Skeletal muscle cell (primary cell): ENCODE data around the gene IQSEC3.
"Not testable (repeated sequence)": the region's sequence is repeated elsewhere in the genome, so short reads cannot be mapped to it uniquely, and the experiment has no call there.

ENCODE experiments used
- DNase-seq: peaks from one replicate; pipeline ENCODE4 v3.0.0-alpha.2; 2010; ENCODE audit warnings: low read depth
- H3K4me3 ChIP-seq: 2 replicates; pipeline ENCODE4 v1.5.1; 2011; ENCODE audit warnings: low read depth, mild to moderate bottlenecking, control low read depth, low read length, moderate library complexity

The IQSEC3 gene

DNA sequence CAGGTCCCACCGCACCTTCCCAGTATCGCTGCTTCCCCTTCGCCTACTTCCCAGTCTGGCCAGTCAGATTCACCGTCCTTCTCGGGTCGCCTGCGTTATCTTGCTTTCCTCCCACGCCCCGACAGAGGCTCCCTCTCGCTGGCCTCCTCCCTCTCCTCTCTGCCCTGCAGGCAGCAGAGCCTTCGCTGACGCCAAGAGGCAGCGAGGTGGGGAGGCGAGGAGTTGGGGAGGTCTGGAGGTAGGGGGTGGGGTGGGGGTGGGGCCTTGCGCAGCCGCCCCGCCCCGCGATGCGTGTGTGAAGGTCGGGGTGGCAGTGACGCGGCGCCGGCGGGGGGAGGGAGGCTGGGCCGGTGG lies at the start of gene IQSEC3:
Gene IQSEC3, plus strand, starts transcription at position 340 of the 354 bp plus-strand sequence. CDS start 116 bp downstream, outside the sequence.
- peak within 1 kb of the TSS; percentile 22 for H3K4me3 ChIP-seq

DNA sequence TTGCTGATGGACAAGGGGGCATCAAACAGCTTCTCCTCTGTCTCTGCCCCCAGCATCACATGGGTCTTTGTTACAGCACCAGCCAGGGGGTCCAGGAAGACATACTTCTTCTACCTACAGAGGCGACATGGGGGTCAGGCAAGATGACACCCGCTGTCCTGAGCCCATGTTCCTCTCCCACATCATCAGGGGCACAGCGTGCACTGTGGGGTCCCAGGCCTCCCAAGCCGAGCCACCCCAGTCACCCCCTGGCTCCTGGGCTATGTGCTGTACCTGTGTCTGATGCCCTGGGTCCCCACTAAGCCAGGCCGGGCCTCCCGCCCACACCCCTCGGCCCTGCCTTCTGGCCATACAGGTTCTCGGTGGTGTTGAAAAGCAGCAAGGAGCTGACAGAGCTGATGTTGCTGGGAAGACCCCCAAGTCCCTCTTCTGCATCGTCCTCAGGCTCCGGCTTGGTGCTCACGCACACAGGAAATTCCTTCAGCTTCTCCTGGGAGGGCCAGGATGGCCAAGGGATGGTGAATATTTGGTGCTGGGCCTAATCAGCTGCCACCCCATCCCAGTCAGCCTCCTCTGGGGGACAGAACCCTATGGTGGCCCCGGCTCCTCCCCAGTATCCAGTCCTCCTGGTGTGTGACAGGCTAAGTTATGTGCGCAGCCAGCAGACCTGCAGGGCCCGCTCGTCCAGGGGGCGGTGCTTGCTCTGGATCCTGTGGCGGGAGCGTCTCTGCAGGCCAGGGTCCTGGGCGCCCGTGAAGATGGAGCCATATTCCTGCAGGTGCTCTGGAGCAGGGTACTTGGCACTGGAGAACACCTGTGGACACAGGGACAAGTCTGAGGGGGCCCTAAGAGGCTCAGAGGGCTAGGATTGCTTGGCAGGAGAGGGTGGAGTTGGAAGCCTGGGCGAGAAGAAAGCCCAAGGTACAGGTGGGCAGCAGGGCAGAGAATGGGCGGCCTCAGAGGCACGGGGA lies 48.9 kb upstream of the IQSEC3 start:
- H3K4me3 ChIP-seq, result not testable (repeated sequence)

More for the DNA sequence above, at the start of gene IQSEC3:
- DNase-seq, result not testable (repeated sequence)

DNA sequence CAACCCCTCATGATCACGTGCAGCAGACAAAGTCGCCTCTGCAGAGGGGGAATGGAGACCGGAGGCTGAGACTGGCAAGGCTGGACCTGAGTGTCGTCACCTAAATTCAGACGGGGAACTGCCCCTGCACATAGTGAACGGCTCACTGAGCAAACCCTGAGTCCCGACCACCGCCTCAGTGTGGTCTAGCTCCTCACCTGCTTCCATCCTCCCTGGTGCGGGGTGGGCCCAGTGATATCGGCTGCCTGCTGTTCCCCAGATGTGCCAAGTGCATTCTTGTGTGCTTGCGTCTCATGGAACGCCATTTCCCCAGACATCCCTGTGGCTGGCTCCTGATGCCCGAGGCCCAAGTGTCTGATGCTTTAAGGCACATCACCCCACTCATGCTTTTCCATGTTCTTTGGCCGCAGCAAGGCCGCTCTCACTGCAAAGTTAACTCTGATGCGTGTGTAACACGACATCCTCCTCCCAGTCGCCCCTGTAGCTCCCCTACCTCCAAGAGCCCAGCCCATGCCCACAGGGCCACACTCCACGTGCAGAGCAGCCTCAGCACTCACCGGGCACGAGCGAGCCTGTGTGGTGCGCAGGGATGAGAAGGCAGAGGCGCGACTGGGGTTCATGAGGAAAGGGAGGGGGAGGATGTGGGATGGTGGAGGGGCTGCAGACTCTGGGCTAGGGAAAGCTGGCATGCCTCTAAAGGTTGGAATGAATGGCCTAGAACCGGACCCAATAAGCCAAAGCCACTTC lies 47.6 kb upstream of the IQSEC3 start:
- H3K4me3 ChIP-seq, DNase-seq: not testable (repeated sequence)

More for the DNA sequence above, 48.9 kb upstream of the IQSEC3 start:
- DNase-seq, result not testable (repeated sequence)

DNA sequence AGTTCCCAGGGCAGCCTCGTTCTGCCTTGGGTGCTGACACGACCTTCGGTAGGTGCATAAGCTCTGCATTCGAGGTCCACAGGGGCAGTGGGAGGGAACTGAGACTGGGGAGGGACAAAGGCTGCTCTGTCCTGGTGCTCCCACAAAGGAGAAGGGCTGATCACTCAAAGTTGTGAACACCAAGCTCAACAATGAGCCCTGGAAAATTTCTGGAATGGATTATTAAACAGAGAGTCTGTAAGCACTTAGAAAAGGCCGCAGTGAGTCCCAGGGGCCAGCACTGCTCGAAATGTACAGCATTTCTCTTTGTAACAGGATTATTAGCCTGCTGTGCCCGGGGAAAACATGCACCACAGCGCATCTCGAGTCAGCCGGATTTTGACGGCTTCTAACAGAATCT lies 46.7 kb upstream of the IQSEC3 start:
- not testable (repeated sequence) for DNase-seq, H3K4me3 ChIP-seq

DNA sequence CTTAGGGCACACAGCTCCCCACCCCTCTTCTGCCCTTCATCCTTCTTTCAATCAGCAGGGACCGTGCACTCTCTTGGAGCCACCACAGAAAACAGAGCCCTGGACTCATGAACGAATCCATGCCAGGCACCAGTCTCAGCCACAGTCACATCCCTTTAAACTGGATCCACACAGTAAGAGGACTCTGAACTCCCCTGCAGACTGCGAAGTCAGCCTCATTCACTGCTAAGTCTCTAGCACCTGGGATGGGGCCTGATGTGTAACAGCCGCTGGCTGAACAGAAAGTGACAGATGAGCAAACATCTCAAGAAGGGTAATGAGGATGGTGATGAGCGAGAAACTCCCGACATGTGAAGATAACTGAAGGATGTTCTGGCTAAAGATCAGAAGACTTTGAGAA lies 45.8 kb upstream of the IQSEC3 start:
- DNase-seq, result no peak
- no peak overlapping the region for H3K4me3 ChIP-seq

DNA sequence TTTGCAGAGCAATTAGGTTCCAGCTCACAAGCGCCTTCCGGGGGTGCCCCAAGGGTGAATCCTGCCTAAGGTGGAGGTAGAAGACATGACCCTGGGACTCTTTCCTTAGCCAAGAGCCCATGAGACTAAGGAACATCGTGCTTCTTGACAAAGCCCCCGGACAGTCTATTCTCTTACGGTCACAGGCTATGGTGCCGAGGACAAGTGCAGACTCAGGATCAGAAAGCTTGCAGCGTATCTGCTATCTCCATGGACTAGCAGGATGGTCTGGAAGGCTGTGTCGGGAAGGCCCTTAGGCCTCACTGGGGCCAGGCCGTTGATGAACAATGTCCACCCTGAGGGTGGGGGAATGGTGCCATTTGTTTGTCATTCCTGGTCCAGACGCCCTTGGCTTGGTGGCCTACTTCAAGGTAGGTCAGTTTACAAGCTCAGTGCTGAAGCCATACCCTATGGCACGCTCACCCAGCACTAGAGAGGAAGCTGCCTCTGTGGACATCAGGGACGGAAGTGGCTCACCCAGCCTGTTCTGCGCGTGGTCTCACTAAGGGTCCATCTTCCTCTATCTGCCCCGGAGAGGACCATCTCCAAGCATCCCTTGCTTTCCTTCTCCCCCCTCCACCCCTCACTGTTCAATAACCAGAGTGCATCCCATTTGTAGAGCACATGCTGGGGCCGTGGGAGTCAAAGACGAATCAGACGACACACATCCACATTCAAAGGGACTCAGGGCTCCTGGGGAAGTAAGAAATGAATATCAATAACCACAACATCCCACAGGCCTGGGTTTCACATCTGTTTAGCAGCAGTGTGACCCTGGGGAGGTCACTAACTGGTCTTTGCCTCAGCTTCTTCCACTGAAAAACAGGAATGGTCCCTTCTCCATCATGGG lies 45.0 kb upstream of the IQSEC3 start:
- no peak overlapping the region for H3K4me3 ChIP-seq
- DNase-seq, result no peak

DNA sequence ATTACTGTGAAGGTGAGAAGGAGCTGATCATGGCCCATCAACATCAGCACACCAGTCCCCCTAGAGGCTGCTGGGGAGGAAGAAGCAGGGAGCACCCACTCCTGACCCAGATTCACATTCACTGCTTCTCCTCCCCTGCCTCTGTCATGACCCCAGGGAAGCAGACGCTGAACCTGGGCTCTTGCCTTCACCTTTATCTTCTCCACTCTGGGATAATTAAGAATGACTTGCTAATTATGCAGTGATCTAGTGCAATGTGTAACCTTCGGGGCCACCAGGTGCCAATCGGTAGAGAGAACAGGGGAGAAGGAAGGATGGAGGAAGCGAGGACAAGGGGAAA lies 44.4 kb upstream of the IQSEC3 start:
- no peak for DNase-seq
- H3K4me3 ChIP-seq, result no peak overlapping the region

DNA sequence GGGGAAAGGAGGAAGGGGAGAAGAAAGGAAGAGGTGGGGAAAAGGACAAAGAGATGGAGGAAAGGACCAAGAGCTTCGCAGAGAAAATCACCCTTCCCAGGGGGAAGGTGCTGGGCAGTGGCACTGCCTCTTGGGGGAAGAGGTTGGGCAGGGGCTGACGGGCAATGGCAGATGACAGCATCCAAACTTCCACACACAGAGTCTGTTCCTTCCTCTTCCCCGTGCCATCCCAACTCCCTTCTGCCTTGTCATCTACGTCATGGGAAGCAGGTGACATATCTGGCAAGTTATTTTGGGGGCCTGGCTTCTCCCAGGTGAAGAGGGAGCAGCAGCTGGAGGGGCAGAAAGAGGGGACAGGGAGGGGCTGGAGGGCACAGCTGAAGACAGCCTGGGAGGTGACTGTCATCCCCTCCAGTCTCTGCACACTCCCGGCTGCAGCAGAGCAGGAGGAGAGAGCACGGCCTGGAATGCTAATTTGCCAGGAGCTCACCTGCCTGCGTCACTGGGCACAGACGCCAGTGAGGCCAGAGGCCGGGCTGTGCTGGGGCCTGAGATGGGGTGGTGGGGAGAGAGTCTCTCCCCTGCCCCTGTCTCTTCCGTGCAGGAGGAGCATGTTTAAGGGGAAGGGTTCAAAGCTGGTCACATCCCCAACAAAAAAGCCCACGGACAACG lies 43.9 kb upstream of the IQSEC3 start:
- H3K4me3 ChIP-seq, result no peak overlapping the region
- no peak for DNase-seq

DNA sequence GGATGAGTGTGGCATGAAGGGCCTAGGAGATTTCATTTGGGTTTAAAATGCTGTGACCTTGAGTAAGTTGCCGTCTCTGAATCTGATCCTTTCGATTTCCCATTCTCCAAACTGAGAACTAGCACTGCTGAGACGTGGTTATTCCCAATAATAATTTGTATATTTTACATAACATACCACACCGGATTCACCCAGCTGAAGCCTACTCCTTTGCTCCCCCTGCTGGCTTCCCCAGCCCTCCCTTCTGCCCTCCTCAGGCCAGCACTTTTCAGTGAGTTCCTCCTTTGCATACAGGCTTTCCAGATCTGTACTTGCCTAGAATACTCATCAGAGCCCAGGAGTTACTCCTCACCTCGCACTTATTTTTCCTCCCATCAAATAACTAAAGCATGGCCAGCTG lies 38.7 kb upstream of the IQSEC3 start:
- not testable (repeated sequence) for H3K4me3 ChIP-seq, DNase-seq

DNA sequence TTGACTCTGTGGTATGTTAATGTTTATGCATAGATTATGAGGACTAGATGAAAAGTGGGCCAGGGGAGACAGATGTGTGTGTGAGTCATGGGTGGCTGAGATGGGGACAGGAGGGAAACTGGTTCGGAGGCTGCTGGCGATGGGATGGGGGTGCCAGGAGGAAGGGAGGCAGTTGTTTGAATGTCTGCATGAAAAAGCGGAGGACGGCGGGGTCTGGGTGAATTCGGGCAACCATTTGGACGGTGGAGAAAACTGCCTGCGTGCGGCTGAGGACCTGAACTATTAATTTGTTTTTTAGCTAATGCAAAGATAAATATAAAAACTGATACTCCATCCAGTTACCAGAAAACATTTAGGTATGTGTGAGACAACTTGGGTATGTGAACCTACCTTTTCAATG lies 27.8 kb upstream of the IQSEC3 start:
- H3K4me3 ChIP-seq, DNase-seq: not testable (repeated sequence)

DNA sequence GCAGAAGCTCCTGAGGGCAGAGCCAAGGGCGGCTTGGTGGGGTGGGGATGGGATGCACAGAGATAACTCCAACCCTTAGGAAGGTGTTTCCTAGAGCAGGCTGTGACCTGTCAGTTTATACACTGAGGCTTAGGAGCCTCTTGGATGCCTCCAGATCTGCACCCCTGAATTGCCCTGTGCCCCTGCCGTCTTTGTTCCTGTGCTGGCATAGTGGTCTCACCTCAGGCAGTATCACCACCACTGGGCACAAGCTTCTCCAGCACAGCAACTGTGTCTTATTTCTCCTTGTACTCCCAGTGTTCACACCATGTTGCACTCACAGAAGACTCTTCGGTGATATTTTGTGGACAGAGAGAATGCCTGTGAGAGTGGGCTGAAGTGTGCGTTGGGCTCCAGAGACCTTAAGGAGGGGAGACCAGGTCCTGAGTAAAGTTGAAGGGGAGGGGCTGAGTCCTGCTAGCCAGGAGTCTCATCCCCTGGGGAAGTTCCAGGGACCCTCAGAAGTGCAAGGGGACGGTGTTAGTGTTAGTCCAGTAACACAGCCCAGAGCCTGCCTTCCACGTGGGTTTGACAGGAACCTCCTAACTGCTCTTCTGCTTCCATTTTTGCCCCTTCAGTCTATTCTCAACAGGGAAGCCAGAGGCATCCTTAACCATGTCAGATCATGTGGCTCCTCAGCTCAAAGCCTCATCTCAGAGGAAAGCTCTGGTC lies 26.9 kb upstream of the IQSEC3 start:
- not testable (repeated sequence) for DNase-seq

DNA sequence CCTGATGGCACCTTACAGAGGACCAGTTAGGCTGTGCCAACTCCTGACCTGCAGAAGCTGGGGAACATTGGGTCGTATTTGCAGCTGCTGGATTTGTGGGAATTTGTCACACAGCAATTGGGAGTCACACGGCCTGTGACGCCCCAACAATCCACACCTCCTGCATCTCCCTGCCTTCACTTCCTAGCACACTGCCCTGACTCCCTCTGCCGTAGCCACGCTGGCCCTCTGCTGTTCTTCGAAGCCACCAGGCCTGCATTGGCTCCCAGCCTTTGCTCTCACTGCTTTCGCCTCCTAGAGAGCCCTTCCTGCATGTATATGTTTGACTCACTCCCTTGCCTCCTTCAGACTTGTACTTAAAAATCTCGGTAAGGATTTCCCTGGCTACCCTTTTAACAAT lies 22.2 kb upstream of the IQSEC3 start:
- not testable (repeated sequence) for DNase-seq, H3K4me3 ChIP-seq

More for the DNA sequence above, 26.9 kb upstream of the IQSEC3 start:
- H3K4me3 ChIP-seq, result not testable (repeated sequence)

DNA sequence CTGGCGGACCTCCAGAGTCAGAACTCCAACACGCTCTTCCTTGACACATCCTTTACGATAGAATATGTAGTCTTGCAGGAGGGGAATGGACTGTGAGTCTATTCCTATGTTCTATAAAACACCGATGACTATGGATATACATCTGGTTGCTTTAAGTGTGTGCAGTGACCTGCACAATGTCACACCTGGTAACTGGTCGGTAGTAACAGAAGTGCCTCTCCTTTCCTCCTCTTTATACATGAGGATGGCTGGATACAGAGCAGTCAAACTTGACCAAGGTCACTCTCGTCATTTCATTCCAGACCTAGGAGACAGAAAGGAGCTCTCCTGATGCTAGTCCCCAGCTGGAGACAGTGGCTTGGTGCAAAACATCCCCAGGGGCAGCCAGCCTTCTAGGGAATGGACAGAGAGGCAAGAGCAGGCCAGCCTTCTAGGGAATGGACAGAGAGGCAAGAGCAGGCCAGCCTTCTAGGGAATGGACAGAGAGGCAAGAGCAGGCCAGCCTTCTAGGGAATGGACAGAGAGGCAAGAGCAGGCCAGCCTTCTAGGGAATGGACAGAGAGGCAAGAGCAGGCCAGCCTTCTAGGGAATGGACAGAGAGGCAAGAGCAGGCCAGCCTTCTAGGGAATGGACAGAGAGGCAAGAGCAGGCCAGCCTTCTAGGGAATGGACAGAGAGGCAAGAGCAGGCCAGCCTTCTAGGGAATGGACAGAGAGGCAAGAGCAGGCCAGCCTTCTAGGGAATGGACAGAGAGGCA lies 21.2 kb upstream of the IQSEC3 start:
- not testable (repeated sequence) for H3K4me3 ChIP-seq, DNase-seq

DNA sequence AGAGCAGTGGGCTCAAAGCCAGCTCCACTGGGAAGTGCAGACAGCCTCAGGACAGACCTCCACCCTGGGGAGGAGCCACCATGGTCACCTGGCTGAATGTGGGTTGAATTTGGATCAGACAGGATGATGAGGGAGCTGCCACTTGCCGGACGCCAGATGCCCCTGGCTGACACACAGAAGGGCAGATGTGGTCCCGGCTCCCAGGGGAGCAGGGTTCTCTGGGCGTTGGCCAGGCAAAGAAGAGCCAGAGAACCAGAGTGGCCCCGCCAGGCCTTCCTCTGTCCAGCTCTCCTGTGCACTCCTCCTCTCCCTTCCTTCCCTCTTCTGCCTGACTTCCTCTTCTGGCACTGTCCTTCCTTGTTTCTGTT lies 20.6 kb upstream of the IQSEC3 start:
- not testable (repeated sequence) for DNase-seq, H3K4me3 ChIP-seq

DNA sequence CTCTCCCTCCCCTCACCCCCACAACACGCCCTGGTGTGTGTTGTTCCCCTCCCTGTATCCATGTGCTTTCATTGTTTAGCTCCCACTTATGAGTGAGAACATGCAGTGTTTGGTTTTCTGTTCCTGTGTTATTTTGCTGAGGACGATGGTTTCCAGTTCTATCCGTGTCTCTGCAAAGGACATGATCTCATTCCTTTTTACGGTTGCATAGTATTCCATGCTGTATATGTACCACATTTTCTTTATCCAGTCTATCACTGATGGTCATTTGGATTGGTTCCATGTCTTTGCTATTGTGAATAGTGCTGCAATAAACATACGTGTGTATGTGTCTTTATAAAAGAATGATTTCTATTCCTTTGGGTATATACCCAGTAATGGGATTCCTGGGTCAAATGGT lies 20.0 kb upstream of the IQSEC3 start:
- not testable (repeated sequence) for DNase-seq, H3K4me3 ChIP-seq

DNA sequence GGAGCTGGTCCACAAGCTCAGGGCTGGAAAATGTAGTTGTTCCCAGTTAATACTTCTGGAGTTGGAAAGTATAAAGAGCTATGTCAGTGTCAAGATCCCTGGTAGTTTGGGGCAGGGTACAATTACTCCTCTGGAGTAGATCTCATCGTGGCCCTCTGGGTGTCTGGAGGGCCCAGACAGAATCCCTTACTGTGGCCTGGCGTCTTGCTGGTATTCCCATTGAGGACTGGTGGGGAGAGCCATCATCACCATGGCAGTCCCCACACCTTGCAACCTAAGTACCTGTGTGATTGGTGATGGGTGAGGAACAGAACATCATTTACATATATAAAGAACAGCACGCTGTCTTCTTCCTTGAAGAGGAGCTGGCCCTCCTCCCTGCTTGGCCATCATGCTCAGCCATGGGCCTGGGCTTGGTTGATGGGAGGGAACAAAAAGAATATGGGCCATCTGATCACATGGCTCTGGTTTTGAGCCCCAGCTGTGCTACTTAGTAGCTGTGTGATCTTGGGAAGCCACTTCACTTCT lies 18.8 kb upstream of the IQSEC3 start:
- not testable (repeated sequence) for H3K4me3 ChIP-seq, DNase-seq

DNA sequence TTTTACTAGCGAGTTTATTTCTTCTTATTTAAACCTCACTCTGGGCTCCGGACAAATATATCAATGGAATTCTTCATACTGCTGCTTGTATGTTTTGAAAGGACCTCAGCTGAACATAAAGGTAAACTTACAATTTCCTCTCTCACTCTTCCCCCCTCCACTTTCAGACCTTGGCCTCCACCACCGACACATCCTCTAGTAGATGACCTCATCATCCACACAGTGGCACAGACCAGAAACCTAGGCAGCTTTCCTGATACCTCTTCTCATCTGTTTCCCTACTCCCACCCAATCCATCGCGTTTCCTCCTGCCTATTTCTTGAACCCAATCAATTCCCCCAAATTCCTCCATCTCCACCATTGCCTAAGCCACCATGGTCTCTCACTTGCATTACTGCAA lies 17.4 kb upstream of the IQSEC3 start:
- not testable (repeated sequence) for H3K4me3 ChIP-seq, DNase-seq
